ENCODE results near the gene SP6.

The SP6 gene

DNA sequence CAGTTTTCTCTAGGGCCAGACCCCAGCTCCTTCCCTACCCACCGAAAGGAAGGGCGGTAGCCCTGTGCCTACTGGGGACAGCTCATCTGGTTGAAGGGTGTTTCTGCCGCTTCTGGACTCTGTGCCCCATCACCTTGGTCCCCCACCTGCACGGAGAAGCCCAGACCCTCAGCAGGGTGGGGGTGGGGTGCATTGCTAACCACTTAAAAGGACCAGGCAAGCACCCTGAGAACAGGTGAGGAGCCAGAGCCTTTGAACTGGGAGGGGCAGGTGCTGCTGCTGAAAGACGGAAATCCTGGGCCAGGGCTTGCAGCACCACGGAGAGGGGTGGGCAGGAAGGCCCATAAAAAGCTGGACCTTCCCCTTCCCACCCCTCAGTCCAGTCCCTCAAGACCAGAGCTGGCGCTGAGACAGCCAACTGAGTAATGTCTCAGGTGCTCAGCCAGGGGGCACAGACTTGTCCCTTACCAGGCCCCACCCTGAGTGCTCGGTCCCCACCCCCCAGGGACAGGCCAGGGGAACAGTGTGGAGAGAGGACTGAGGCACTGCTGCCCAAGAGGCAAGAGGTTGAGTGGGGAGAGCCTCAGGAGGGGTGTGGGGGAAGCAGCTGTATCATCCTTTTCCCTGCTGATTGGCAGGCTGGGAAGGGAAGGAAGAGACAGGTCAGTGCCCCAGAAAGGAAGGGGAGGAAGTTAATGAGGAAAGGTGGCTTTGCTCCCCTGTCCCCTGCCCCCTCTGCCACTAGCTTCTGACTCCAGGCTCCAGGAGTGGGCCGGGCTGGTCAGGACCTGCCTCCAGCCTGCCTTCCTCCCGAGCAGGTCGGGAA is 34.2 kb upstream of the SP6 start:
- in situ Hi-C loops (cut with MboI; ENCODE audit: low pct_unique_long_range_greater_than_20kb, low sequenced_read_pairs, unreplicated experiment) = no loop called here
- TF ChIP-seq, protein P1, sequence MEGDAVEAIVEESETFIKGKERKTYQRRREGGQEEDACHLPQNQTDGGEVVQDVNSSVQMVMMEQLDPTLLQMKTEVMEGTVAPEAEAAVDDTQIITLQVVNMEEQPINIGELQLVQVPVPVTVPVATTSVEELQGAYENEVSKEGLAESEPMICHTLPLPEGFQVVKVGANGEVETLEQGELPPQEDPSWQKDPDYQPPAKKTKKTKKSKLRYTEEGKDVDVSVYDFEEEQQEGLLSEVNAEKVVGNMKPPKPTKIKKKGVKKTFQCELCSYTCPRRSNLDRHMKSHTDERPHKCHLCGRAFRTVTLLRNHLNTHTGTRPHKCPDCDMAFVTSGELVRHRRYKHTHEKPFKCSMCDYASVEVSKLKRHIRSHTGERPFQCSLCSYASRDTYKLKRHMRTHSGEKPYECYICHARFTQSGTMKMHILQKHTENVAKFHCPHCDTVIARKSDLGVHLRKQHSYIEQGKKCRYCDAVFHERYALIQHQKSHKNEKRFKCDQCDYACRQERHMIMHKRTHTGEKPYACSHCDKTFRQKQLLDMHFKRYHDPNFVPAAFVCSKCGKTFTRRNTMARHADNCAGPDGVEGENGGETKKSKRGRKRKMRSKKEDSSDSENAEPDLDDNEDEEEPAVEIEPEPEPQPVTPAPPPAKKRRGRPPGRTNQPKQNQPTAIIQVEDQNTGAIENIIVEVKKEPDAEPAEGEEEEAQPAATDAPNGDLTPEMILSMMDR (IDR thresholded peaks at IDR 0.05; ENCODE audit: extremely low read depth, insufficient read depth, missing control alignments) = no peak
- DNase-seq (ENCODE audit: low spot score) = no peak

DNA sequence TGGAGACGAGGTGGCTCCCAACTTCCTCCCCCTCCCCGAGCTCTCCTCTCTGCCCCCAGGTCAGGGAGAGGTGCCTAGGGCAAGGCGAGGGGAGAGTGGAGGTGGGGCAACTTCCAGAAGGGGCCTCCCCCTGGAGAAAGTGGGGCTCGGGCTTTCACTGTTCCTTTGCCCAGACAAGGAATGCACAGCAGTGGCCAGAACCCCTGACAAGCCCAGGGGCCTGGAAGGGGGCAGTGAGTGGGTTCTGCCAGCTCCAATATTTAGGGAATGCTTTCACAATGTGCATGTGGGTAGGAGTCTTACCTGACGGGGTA is 33.4 kb upstream of the SP6 start:
- TF ChIP-seq, protein P1 (IDR thresholded peaks at IDR 0.05; ENCODE audit: extremely low read depth, insufficient read depth, missing control alignments) = no peak
- no peak for DNase-seq (ENCODE audit: low spot score)
- in situ Hi-C loops (cut with MboI; ENCODE audit: low pct_unique_long_range_greater_than_20kb, low sequenced_read_pairs, unreplicated experiment) = no loop called here

DNA sequence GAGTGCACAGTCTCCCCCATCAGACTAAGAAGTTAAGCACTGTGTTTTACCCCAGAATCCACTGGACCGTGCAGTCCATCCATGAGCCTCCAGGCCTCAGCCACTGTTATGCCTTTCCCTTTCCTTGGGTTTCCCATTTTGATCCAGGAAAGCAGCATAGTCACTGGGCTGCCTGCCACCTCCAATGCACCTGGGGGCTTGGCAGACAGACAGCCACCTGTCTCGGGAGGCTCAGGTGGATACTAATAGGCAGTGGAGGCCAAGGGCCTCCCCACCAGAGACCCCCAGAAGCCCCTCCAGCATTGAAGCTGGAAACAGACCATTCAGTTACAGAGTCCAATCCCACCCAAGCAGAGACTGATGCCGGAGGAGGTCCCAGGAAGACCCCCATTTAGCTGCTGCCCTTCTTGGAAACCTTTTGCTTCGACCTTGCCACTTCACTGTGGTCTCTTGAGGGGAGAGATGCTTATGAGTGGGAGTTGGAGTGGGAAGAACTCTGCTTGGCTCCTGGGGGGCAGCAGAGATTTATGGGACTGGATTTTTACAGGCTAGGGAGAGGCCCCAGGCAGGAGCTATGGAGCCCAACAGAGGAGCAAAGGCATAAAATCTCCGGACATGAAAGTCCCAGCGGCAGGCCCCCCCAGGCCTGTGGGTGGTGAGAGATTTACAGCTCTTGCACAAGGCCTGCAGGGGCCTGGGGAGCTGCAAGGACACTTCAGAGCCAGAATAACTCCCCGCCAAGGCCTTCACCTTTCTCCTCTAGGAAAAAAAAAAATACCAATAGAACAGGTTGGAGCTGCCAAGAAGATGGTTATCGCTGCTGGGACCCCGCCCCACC is 32.8 kb upstream of the SP6 start:
- TF ChIP-seq, protein P1 (IDR thresholded peaks at IDR 0.05; ENCODE audit: extremely low read depth, insufficient read depth, missing control alignments) = no peak
- no peak for DNase-seq (ENCODE audit: low spot score)
- in situ Hi-C loops (cut with MboI; ENCODE audit: low pct_unique_long_range_greater_than_20kb, low sequenced_read_pairs, unreplicated experiment) = no loop called here

DNA sequence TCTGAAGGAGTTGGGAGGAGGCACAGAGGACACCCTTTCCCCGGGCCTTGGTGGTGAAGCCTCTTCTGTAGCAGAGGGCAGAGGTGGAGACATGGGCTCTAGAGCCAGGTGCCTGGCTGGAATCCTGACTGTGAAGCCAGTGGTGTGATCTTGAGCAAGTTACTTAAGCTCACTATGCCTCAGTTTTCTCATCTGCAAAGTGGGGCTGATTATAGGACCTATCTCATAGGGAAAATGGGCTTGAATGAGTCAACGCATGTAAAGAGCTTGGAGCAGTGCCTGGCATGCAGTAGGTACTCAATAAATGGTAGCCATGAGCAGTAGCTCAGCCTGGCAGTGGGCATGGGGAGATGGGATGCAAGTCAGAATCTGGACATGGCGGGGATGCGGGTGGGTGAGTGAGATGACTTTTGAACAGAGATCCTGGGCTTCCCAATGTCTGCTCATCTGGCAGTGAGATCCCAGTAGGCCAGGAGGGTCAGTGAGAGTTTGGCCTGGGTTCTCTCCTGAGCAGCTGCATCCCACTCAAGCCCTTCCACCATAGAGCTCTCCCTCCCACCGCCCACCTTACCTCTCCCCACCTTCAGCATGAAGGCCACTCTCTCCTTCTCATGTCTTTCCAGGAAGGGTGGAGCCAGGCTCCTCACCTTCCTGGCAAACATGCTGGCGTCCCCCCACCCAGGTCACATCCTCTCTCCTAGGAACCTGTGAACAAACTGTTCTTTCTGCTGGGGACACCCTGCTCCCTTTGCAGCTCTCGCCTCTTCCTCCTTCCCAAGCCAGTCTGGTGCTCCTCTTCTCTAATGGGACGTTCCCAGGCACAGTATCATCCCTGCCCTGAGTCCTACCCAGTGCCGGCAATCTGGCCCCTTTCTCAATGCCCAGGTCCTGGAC is 32.0 kb upstream of the SP6 start:
- DNase-seq (ENCODE audit: low spot score) = no peak
- TF ChIP-seq, protein P1 (IDR thresholded peaks at IDR 0.05; ENCODE audit: extremely low read depth, insufficient read depth, missing control alignments) = no peak
- in situ Hi-C loops (cut with MboI; ENCODE audit: low pct_unique_long_range_greater_than_20kb, low sequenced_read_pairs, unreplicated experiment) = no loop called here

DNA sequence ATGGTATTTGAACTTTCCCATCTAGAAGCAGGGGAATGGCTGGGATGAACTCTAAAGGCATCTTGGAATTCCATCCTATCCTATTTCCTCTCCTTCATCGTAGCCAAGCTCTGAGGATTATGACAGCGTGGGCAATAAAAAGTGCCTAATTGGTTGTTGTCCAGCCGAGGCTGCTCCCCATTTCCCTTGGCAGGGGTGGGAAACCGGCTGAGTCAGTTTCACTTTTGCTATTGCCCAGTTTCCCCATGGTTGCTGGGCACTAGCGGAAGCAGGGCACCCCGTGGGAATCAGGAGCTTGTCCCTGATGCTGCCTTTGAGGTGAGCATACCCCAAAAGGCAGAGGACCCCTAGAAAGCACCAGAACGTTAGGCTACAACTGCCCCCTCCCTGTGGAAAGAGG is 31.3 kb upstream of the SP6 start:
- DNase-seq (ENCODE audit: low spot score) = no peak
- in situ Hi-C loops (cut with MboI; ENCODE audit: low pct_unique_long_range_greater_than_20kb, low sequenced_read_pairs, unreplicated experiment) = no loop called here
- TF ChIP-seq, protein P1 (IDR thresholded peaks at IDR 0.05; ENCODE audit: extremely low read depth, insufficient read depth, missing control alignments) = no peak

DNA sequence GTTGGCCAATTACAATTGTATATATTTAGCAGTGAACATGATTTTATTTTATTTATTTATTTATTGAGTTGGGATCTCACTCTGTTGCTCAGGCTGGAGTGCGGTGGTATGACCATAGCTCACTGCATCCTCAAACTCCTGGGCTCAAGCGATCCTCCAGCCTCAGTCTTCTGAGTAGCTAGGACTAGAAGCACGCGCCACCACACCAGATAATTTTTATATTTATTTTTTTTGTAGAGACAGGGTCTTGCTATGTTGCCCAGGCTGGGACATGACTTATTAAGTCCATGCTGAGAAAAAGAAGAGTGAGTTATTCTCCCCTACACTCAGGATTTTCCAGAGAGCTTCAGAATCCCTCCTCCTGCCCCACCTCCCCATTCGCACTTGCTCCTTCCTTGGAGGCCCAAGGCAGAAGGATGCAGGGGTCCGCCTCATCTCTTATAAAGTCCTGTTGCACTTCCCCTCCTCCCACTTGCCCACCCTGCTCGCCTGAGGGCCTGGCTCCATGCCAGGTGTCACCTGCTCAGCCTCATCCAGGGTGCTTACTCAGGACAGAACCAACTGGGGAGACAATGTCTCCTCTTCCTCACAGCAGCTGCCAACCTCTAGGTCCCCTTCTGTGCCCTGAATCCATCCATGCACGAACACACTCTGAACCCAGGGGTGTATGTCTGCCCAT is 29.0 kb upstream of the SP6 start:
- in situ Hi-C loops (cut with MboI; ENCODE audit: low pct_unique_long_range_greater_than_20kb, low sequenced_read_pairs, unreplicated experiment) = no loop called here
- TF ChIP-seq, protein P1 (IDR thresholded peaks at IDR 0.05; ENCODE audit: extremely low read depth, insufficient read depth, missing control alignments) = no peak
- DNase-seq (ENCODE audit: low spot score) = no peak

Measured in GM13977 (cell line).